K562 (cell line): ENCODE data around the gene NR0B2. TPM values are rescaled to one million over a fixed set of nuclear protein-coding genes. Genes with fewer than 3 reads are reported as not detected.
A peak's percentile ranks its signal among the peaks of the same experiment; 100 is the strongest.

Experiments
- ATAC-seq: fragments of 200-7000 bp; cut with Tn5 transposase; 3 replicates; pipeline ENCODE4 v1.9.1; 2020; ENCODE audit warnings: moderate library complexity
- BruUV-seq: library from RNA; stranded (reverse); fragments of 400-500 nt; replicated peaks from 2 replicates; lab custom pipeline; 2021; lab: Mats Ljungman, UMichigan
- CTCF ChIA-PET: fragments of 300-600 bp; formaldehyde crosslinking; extraction: SDS; loops from one replicate; lab custom pipeline; 2021; ENCODE audit warnings: low intra/inter-chr PET ratio; lab: Yijun Ruan, JAX
- POLR2A ChIA-PET: fragments of 300-600, 350-650 bp; sonication (Branson Sonifier 250); formaldehyde crosslinking; extraction: SDS; loops from one replicate; lab custom pipeline; 2021; ENCODE audit warnings: antibody characterized with exemption, inconsistent platforms; lab: Yijun Ruan, JAX
- DNase-seq, 4 experiments: peaks; one replicate each; pipeline versions ENCODE4 v3.0.0 to v3.0.0-alpha.2; 2011 to 2018; ENCODE audit warnings: low spot score in 3 of 4, mixed read lengths in 3 of 4; ENCODE audit errors: extremely low read depth in 1 of 4
- FAIRE-seq: peaks from 2 replicates; lab custom pipeline; 2011; peaks lifted over from hg19 to GRCh38; lab: Jason Lieb, UNC
- H2AFZ ChIP-seq: 2 replicates; pipeline ENCODE4 v1.6.0; 2011; ENCODE audit warnings: low read depth, low read length, control low read depth, inconsistent platforms
- H3K27ac ChIP-seq: fragments of 200-600 bp; 3 replicates; pipeline ENCODE4 v1.8.0; 2011; ENCODE audit warnings: low read depth, mild to moderate bottlenecking, control low read depth, inconsistent platforms, low read length, moderate library complexity, mixed read lengths; ENCODE audit errors: extremely low read depth
- H3K27me3 ChIP-seq, 2 experiments: fragments of 300-600 bp in 1 of 2; 2 replicates in 1 of 2; 3 replicates in 1 of 2; pipeline versions ENCODE4 v1.6.0 to v1.8.0; 2011; ENCODE audit warnings: inconsistent platforms in 2 of 2, low read length in 2 of 2, mild to moderate bottlenecking in 1 of 2, mixed read lengths in 1 of 2, moderate library complexity in 1 of 2; ENCODE audit not compliant: control insufficient read depth in 2 of 2, insufficient read depth in 2 of 2
- H3K36me3 ChIP-seq: fragments of 300-600 bp; 3 replicates; pipeline ENCODE4 v1.8.0; 2011; ENCODE audit warnings: mild to moderate bottlenecking, low read length, inconsistent platforms; ENCODE audit not compliant: control insufficient read depth, insufficient read depth
- H3K4me1 ChIP-seq, 2 experiments: fragments of 200-600 bp in 1 of 2; replicated peaks in 1 of 2; 2 replicates in 1 of 2; 3 replicates in 1 of 2; pipeline versions ENCODE4 v1.5.1 to v1.8.0; 2011; ENCODE audit warnings: inconsistent platforms in 2 of 2, low read length in 2 of 2, mild to moderate bottlenecking in 1 of 2, mixed read lengths in 1 of 2, moderate library complexity in 1 of 2; ENCODE audit not compliant: control insufficient read depth in 2 of 2, insufficient read depth in 2 of 2
- H3K4me2 ChIP-seq: 2 replicates; pipeline ENCODE4 v1.6.1; 2011; ENCODE audit warnings: low read length, control low read depth, inconsistent platforms, mixed read lengths; ENCODE audit not compliant: insufficient read depth
- H3K4me3 ChIP-seq: fragments of 200-600 bp; sonication (generic), shearing (Covaris generic); 2 replicates; pipeline ENCODE4 v1.5.1; 2016; ENCODE audit warnings: control low read depth, inconsistent platforms
- H3K79me2 ChIP-seq: fragments of 200-600 bp; 3 replicates; pipeline ENCODE4 v1.8.0; 2011; ENCODE audit warnings: low read length, inconsistent platforms; ENCODE audit not compliant: control insufficient read depth, insufficient read depth
- H3K9ac ChIP-seq, 2 experiments: 2 replicates each; pipeline versions ENCODE4 v1.6.0 to v1.6.1; 2011; ENCODE audit warnings: low read depth in 2 of 2, low read length in 2 of 2, control low read depth in 1 of 2, inconsistent platforms in 1 of 2, mild to moderate bottlenecking in 1 of 2, mixed read lengths in 1 of 2; ENCODE audit not compliant: insufficient read depth in 1 of 2
- H3K9me1 ChIP-seq: one replicate; pipeline ENCODE4 v1.6.0; 2011; ENCODE audit warnings: inconsistent platforms, mild to moderate bottlenecking, low read length, moderate library complexity; ENCODE audit not compliant: control insufficient read depth, insufficient read depth
- H3K9me3 ChIP-seq: replicated peaks from 2 replicates; pipeline ENCODE4 v1.5.1; 2011; ENCODE audit warnings: low read depth, low read length, inconsistent platforms; ENCODE audit not compliant: control insufficient read depth, insufficient read depth
- H4K20me1 ChIP-seq: replicated peaks from 2 replicates; pipeline ENCODE4 v1.6.1; 2011; ENCODE audit warnings: low read length, inconsistent platforms, mixed read lengths; ENCODE audit not compliant: control insufficient read depth, insufficient read depth
- ARHGAP35 ChIP-seq: fragments of 450-650 bp; IDR thresholded peaks from 2 replicates; pipeline ENCODE4 v1.6.1; 2018; ENCODE audit not compliant: partially characterized antibody
- BCL6 ChIP-seq: fragments of 250-450 bp; sonication (Bioruptor Pico); IDR thresholded peaks from 2 replicates; pipeline ENCODE4 v1.4.0; 2020
- BDP1 ChIP-seq: IDR thresholded peaks from 3 replicates; pipeline ENCODE4 v1.6.1; 2011; ENCODE audit not compliant: insufficient read length, insufficient read depth
- CREB1 ChIP-seq, 2 experiments: sonication (generic) in 1 of 2; formaldehyde crosslinking in 1 of 2; IDR thresholded peaks; 2 replicates each; pipeline versions ENCODE4 v1.6.1 to v1.8.0; 2012 to 2022; ENCODE audit warnings: inconsistent platforms in 1 of 2, mild to moderate bottlenecking in 1 of 2, missing genetic modification reagents in 1 of 2, moderate library complexity in 1 of 2
- EHMT2 ChIP-seq: fragments of 450-650 bp; IDR thresholded peaks from 2 replicates; pipeline ENCODE4 v1.6.1; 2018; ENCODE audit warnings: antibody characterized with exemption
- GATAD2A ChIP-seq: fragments of 450-650 bp; IDR thresholded peaks from 2 replicates; pipeline ENCODE4 v1.6.1; 2017
- KDM4B ChIP-seq, 2 experiments: fragments of 450-650 bp in 1 of 2; sonication (generic) in 1 of 2; IDR thresholded peaks; 2 replicates each; pipeline ENCODE4 v1.6.1; 2016 to 2017; ENCODE audit warnings: borderline replicate concordance in 2 of 2, antibody characterized with exemption in 1 of 2, low read depth in 1 of 2, mild to moderate bottlenecking in 1 of 2
- PHB2 ChIP-seq: fragments of 450-650 bp; IDR thresholded peaks from 2 replicates; pipeline ENCODE4 v1.6.1; 2017; ENCODE audit warnings: low read depth
- SAP30 ChIP-seq: fragments of 200-600 bp; sonication (generic); IDR thresholded peaks from 2 replicates; pipeline ENCODE4 v1.6.1; 2012; ENCODE audit warnings: borderline replicate concordance, low read depth, mild to moderate bottlenecking, moderate library complexity, low read length, control low read depth, inconsistent platforms; ENCODE audit not compliant: insufficient read depth, poor library complexity, severe bottlenecking
- SMAD1 ChIP-seq: fragments of 150-350 bp; IDR thresholded peaks from 2 replicates; pipeline ENCODE4 v1.6.1; 2014; ENCODE audit warnings: low read length, low read depth; ENCODE audit not compliant: partially characterized antibody
- TAF15 ChIP-seq: fragments of 200-400 bp; formaldehyde crosslinking; IDR thresholded peaks from 2 replicates; pipeline ENCODE4 v1.6.1; 2017; ENCODE audit warnings: mild to moderate bottlenecking, low read depth, low read length, moderate library complexity
- ZNF134 ChIP-seq: fragments of 250-450 bp; sonication (Bioruptor Pico); conservative IDR thresholded peaks from 2 replicates; pipeline ENCODE4 v1.4.0; 2020
- ZNF3 ChIP-seq: fragments of 250-450 bp; sonication (Bioruptor Pico); IDR thresholded peaks from 2 replicates; pipeline ENCODE4 v1.5.0; 2021; ENCODE audit warnings: mild to moderate bottlenecking, moderate library complexity
- WGBS: fragments of 100-300 bp; shearing (Covaris generic); methylation state at CpG from one replicate; pipeline ENCODE4 v1.1.6; 2016; ENCODE audit warnings: low coverage, mixed read lengths; ENCODE audit not compliant: insufficient coverage; ENCODE audit errors: missing lambda C conversion rate; 5-methylcytosine and 5-hydroxymethylcytosine counted together
- in situ Hi-C: fragments of 300-500 bp; cut with MboI; formaldehyde crosslinking; loops from 4 replicates; pipeline ENCODE4 v1.15.0; 2018; ENCODE audit warnings: inconsistent platforms, mixed read lengths
- intact Hi-C: fragments of 100-400 bp; cut with micrococcal nuclease; formaldehyde crosslinking; loops from 2 replicates; pipeline ENCODE4 v1.14.2; 2022
- polyA plus RNA-seq, 8 experiments: library from polyadenylated mRNA; depleted of rRNA in 4 of 8; stranded (reverse) in 5 of 8; unstranded in 3 of 8; fragments of >200 nt; fragmentation: Nextera tagmentation in 2 of 8; fragmentation: Illumina TruSeq in 1 of 8; extraction: Ambion mirVana in 2 of 8; extraction: Trizol in 1 of 8; gene quantifications; 2 replicates each; pipeline versions ENCODE4 v1.2.1 to v1.2.3, GENCODE V29; 2011 to 2014; ENCODE audit warnings: inconsistent platforms in 1 of 8, missing spikeins in 1 of 8
- total RNA-seq, 7 experiments: library from RNA; depleted of rRNA in 6 of 7; stranded (reverse); fragments of >200 nt in 6 of 7; fragmentation: Illumina TruSeq in 2 of 7; extraction: Trizol in 2 of 7; gene quantifications; 2 replicates each; pipeline versions ENCODE4 v1.2.1 to v1.2.3, GENCODE V29; 2011 to 2021; ENCODE audit warnings: low replicate concordance in 1 of 7
- TF ChIP-seq, protein P1 (sequence below): sonication (generic); formaldehyde crosslinking; IDR thresholded peaks from 2 replicates; pipeline ENCODE4 v1.8.0; 2022; ENCODE audit warnings: mild to moderate bottlenecking, missing genetic modification reagents

The NR0B2 gene
- total and polyA plus RNA-seq, 9 of the 15 experiments (the other 6 are each of a cell fraction or from before 2014, with no cell fraction given): not detected

DNA sequence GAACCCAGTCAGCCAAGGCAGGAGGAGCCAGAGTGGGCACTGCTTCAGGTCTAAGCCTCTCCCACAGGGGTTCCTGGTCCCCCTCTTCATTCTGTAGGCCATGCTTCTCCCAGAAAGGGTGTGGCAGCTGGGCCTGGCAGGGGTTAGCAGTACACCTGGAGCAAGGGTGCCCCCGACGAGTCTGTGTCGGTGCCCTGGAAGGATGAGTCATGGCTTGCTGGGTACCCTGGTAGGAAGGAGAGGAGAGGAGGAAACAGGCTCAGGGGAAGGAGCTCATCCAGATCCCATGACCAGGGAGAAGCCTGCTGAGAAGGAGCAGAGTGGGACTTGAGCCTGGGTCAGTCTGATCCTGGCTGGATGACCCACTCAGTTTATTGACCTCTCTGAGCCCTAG, 36.1 kb upstream of the NR0B2 start:
- FAIRE-seq: no peak

More for the DNA sequence above, 36.1 kb upstream of the NR0B2 start:
- POLR2A ChIA-PET: interaction anchor here (0.5 to 1.5 kb wide), 6 partner anchors 8 to 203 kb away, joined by 3 to 6 read pairs (median 4); no protein-coding TSS in a partner anchor
- peaks cover 24% of the 10 kb centered on the region; the same call in 2 of the 3 replicates for H3K36me3 ChIP-seq
- no peaks in the 10 kb centered on the region for H4K20me1 ChIP-seq
- intact Hi-C loops: no loop called here
- no peaks in the 10 kb centered on the region for H3K27me3 ChIP-seq
- no peaks in the 10 kb centered on the region for H3K79me2 ChIP-seq
- H3K9me1 ChIP-seq: peaks cover 4% of the 10 kb centered on the region
- no peak for DNase-seq
- no peaks in the 10 kb centered on the region; the same call in 1 of the 2 replicates for H3K9me3 ChIP-seq
- H3K4me2 ChIP-seq: no peak overlapping the region
- TF ChIP-seq PHB2: no peak
- TF ChIP-seq TAF15: no peak
- no peak for TF ChIP-seq GATAD2A
- TF ChIP-seq BDP1: no peak
- no peak for TF ChIP-seq ARHGAP35
- no peak for TF ChIP-seq ZNF3 (CRISPR knock-in tag)
- no peak for TF ChIP-seq ZNF134 (CRISPR knock-in tag)
- TF ChIP-seq, protein P1, sequence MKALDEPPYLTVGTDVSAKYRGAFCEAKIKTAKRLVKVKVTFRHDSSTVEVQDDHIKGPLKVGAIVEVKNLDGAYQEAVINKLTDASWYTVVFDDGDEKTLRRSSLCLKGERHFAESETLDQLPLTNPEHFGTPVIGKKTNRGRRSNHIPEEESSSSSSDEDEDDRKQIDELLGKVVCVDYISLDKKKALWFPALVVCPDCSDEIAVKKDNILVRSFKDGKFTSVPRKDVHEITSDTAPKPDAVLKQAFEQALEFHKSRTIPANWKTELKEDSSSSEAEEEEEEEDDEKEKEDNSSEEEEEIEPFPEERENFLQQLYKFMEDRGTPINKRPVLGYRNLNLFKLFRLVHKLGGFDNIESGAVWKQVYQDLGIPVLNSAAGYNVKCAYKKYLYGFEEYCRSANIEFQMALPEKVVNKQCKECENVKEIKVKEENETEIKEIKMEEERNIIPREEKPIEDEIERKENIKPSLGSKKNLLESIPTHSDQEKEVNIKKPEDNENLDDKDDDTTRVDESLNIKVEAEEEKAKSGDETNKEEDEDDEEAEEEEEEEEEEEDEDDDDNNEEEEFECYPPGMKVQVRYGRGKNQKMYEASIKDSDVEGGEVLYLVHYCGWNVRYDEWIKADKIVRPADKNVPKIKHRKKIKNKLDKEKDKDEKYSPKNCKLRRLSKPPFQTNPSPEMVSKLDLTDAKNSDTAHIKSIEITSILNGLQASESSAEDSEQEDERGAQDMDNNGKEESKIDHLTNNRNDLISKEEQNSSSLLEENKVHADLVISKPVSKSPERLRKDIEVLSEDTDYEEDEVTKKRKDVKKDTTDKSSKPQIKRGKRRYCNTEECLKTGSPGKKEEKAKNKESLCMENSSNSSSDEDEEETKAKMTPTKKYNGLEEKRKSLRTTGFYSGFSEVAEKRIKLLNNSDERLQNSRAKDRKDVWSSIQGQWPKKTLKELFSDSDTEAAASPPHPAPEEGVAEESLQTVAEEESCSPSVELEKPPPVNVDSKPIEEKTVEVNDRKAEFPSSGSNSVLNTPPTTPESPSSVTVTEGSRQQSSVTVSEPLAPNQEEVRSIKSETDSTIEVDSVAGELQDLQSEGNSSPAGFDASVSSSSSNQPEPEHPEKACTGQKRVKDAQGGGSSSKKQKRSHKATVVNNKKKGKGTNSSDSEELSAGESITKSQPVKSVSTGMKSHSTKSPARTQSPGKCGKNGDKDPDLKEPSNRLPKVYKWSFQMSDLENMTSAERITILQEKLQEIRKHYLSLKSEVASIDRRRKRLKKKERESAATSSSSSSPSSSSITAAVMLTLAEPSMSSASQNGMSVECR (CRISPR knock-in tag): no peak
- TF ChIP-seq SMAD1: no peak
- TF ChIP-seq EHMT2: no peak
- TF ChIP-seq CREB1 (IDR thresholded peaks at IDR 0.05): no peak
- TF ChIP-seq CREB1 (CRISPR knock-in tag; IDR thresholded peaks at IDR 0.05): no peak
- no peak for TF ChIP-seq KDM4B (IDR thresholded peaks at IDR 0.05; ENCODE audit: borderline replicate concordance in 2 of 2, low read depth in 1 of 2)
- TF ChIP-seq BCL6 (CRISPR knock-in tag): no peak
- no peak for TF ChIP-seq SAP30
- TF ChIP-seq, all 486 proteins: peak for 0
- H3K4me3 ChIP-seq: no peak overlapping the region
- in situ Hi-C loops: no loop called here
- H2AFZ ChIP-seq: no peak overlapping the region
- ATAC-seq: no peak
- peaks cover 22 to 28% of the 10 kb centered on the region in 2 experiments; a peak in 4 of 5 replicates for H3K4me1 ChIP-seq
- BruUV-seq: no TSS peak
- H3K9ac ChIP-seq: peak overlapping the region in 1 of 2 experiments; percentile 72; a peak in 2 of 4 replicates
- 50% methylated on average over 3 of the region's 3 CpGs for WGBS
- no peak overlapping the region for H3K27ac ChIP-seq
- CTCF ChIA-PET: no interaction called here
